ENCODE measurements around the gene AFF3. TPM values are rescaled to one million over a fixed set of nuclear protein-coding genes. Genes with fewer than 3 reads are reported as not detected.

Gene AFF3
- total and polyA plus RNA-seq, 4 donors, result 0.48 to 5.3 (median 2.3) TPM

DNA sequence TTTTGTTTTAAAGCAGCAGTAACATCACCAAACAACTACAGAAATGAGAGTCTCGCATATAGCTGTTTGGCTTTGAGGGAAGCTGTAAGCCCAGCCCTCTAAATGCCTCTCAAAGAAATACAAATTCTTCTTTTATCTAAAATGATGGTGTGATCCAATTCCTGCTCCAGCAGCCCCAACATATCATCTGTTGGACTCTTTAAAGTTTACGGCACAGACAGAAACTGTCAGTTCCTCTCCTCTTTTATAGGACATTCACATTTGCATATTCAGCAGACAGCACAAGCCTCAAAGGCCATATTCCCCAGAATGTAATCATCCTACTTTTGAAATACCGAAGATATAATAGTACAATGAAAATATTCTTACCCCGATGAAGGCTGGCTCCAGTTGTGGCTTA is 435.7 kb downstream of the AFF3 start:
- Histone ChIP-seq H3K9ac (ENCODE audit: low read depth in 1 of 2, low read length in 2 of 2) (no peak overlapping the region), H3K36me3 (ENCODE audit: control insufficient read depth in 4 of 4, insufficient read depth in 3 of 4, low read depth in 1 of 4, low read length in 3 of 4) (no peaks in the 10 kb centered on the region), H3K9me3 (ENCODE audit: control insufficient read depth in 4 of 4, low read length in 3 of 4) (no peaks in the 10 kb centered on the region), H3K27me3 (ENCODE audit: control insufficient read depth in 4 of 4, insufficient read depth in 4 of 4, low read length in 3 of 4) (no peaks in the 10 kb centered on the region), H3K27ac (ENCODE audit: low read depth in 1 of 2, low read length in 2 of 2) (no peak overlapping the region), H3K4me1 (ENCODE audit: control insufficient read depth in 4 of 4, insufficient read depth in 4 of 4, low read length in 3 of 4) (no peaks in the 10 kb centered on the region), H3K4me3 (ENCODE audit: low read depth in 1 of 3, low read length in 3 of 3) (no peak overlapping the region)
- TF ChIP-seq YY1 (IDR thresholded peaks at IDR 0.05), result no peak
- no peak for TF ChIP-seq ATF3 (IDR thresholded peaks at IDR 0.05)
- no peak for TF ChIP-seq TAF1 (conservative IDR thresholded peaks at IDR 0.05)
- TF ChIP-seq RXRA (IDR thresholded peaks at IDR 0.05), result no peak
- no peak for TF ChIP-seq JUND (IDR thresholded peaks at IDR 0.05)
- TF ChIP-seq, protein P1, sequence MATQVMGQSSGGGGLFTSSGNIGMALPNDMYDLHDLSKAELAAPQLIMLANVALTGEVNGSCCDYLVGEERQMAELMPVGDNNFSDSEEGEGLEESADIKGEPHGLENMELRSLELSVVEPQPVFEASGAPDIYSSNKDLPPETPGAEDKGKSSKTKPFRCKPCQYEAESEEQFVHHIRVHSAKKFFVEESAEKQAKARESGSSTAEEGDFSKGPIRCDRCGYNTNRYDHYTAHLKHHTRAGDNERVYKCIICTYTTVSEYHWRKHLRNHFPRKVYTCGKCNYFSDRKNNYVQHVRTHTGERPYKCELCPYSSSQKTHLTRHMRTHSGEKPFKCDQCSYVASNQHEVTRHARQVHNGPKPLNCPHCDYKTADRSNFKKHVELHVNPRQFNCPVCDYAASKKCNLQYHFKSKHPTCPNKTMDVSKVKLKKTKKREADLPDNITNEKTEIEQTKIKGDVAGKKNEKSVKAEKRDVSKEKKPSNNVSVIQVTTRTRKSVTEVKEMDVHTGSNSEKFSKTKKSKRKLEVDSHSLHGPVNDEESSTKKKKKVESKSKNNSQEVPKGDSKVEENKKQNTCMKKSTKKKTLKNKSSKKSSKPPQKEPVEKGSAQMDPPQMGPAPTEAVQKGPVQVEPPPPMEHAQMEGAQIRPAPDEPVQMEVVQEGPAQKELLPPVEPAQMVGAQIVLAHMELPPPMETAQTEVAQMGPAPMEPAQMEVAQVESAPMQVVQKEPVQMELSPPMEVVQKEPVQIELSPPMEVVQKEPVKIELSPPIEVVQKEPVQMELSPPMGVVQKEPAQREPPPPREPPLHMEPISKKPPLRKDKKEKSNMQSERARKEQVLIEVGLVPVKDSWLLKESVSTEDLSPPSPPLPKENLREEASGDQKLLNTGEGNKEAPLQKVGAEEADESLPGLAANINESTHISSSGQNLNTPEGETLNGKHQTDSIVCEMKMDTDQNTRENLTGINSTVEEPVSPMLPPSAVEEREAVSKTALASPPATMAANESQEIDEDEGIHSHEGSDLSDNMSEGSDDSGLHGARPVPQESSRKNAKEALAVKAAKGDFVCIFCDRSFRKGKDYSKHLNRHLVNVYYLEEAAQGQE (IDR thresholded peaks at IDR 0.05), result no peak
- no peak for TF ChIP-seq RAD21 (IDR thresholded peaks at IDR 0.05)
- TF ChIP-seq HNF4G (IDR thresholded peaks at IDR 0.05), result no peak
- no peak for TF ChIP-seq NR2F2 (IDR thresholded peaks at IDR 0.05)
- WGBS, result 85% methylated on average over 4 of the region's 4 CpGs
- DNase-seq (ENCODE audit: low spot score), result no peak

DNA sequence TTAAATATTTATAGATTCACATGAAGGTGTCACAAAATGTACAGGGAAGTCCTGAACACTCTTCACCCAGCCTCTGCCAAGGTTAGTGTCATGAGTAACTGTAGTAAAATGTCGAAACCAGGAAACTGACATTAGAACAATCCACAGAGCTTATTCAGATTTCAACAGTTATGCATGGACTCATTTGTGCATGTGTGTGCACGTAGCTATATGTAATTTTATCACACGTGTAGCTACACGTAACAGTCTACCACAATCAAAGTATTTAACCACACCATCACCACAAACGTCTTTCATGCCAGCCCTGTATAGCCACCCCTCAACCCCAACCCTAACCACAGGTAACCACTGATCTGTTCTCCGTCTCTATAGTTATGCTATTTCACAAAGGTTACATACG is 440.9 kb downstream of the AFF3 start:
- TF ChIP-seq GABPA (IDR thresholded peaks at IDR 0.05 in 1 of 2, conservative IDR thresholded peaks at IDR 0.05 in 1 of 2), result no peak
- no peak for TF ChIP-seq SP1 (IDR thresholded peaks at IDR 0.05)
- TF ChIP-seq JUND (IDR thresholded peaks at IDR 0.05), result no peak
- TF ChIP-seq MAX (IDR thresholded peaks at IDR 0.05), result no peak
- TF ChIP-seq RAD21 (IDR thresholded peaks at IDR 0.05), result no peak
- TF ChIP-seq FOXA2 (IDR thresholded peaks at IDR 0.05), result no peak
- no peak for TF ChIP-seq HNF4A (conservative IDR thresholded peaks at IDR 0.05)
- no peak for TF ChIP-seq RXRA (IDR thresholded peaks at IDR 0.05)
- no peak for TF ChIP-seq TAF1 (conservative IDR thresholded peaks at IDR 0.05)
- TF ChIP-seq, protein P1 (IDR thresholded peaks at IDR 0.05), result no peak
- no peak for TF ChIP-seq ZBTB33 (IDR thresholded peaks at IDR 0.05)
- TF ChIP-seq NR2F2 (IDR thresholded peaks at IDR 0.05), result no peak
- Histone ChIP-seq H3K27me3 (ENCODE audit: control insufficient read depth in 4 of 4, insufficient read depth in 4 of 4, low read length in 3 of 4) (no peaks in the 10 kb centered on the region), H3K27ac (ENCODE audit: low read depth in 1 of 2, low read length in 2 of 2) (no peak overlapping the region), H3K9me3 (ENCODE audit: control insufficient read depth in 4 of 4, low read length in 3 of 4) (no peaks in the 10 kb centered on the region), H3K4me3 (ENCODE audit: low read depth in 1 of 3, low read length in 3 of 3) (no peak overlapping the region), H3K36me3 (ENCODE audit: control insufficient read depth in 4 of 4, insufficient read depth in 3 of 4, low read depth in 1 of 4, low read length in 3 of 4) (no peaks in the 10 kb centered on the region), H3K4me1 (ENCODE audit: control insufficient read depth in 4 of 4, insufficient read depth in 4 of 4, low read length in 3 of 4) (no peaks in the 10 kb centered on the region), H3K9ac (ENCODE audit: low read depth in 1 of 2, low read length in 2 of 2) (no peak overlapping the region)
- WGBS, result 81% methylated on average over 7 of the region's 7 CpGs
- no peak for DNase-seq (ENCODE audit: low spot score)

Data from liver (tissue), 9 donors.